Activated T-cell treated with anti-CD3 and anti-CD28 coated beads, Interleukin-2, amount 50 U/mL, for 1 hour (primary cell): ENCODE data around the gene ASPHD1.

ENCODE experiments used
- DNase-seq: peaks from one replicate; pipeline ENCODE4 v3.0.0-alpha.2; 2020

The ASPHD1 gene

GRCh38 chr16:29950806-29951461 is 50.6 kb downstream of the ASPHD1 start:
- no peak for DNase-seq

- DNase-seq = no peak
Measured at GRCh38 chr16:29951625-29952365, 51.5 kb downstream of the ASPHD1 start.
